Trophoblast cell (in vitro differentiated cells and primary cell): ENCODE results near the gene KRT5.
A peak's percentile ranks its signal among the peaks of the same experiment; 100 is the strongest.

Source experiments
- DNase-seq, 2 donors: peaks; one replicate each; pipeline ENCODE4 v3.0.0-alpha.2; 2016
- H2AFZ ChIP-seq: 2 replicates; pipeline ENCODE4 v1.6.1; 2013; ENCODE audit warnings: low read length, moderate library complexity, mild to moderate bottlenecking; ENCODE audit not compliant: insufficient read depth, poor library complexity
- H2AK5ac ChIP-seq: 2 replicates; pipeline ENCODE4 v1.6.1; 2013; ENCODE audit warnings: mild to moderate bottlenecking, low read length
- H2BK120ac ChIP-seq: 2 replicates; pipeline ENCODE4 v1.6.1; 2013; ENCODE audit warnings: low read length, mild to moderate bottlenecking, moderate library complexity; ENCODE audit not compliant: insufficient read depth, poor library complexity
- H2BK12ac ChIP-seq: 2 replicates; pipeline ENCODE4 v1.6.1; 2013; ENCODE audit warnings: mild to moderate bottlenecking, low read length, moderate library complexity
- H2BK5ac ChIP-seq: 2 replicates; pipeline ENCODE4 v1.6.1; 2013; ENCODE audit warnings: low read length, low read depth, moderate library complexity, mild to moderate bottlenecking; ENCODE audit not compliant: poor library complexity
- H3K14ac ChIP-seq: 2 replicates; pipeline ENCODE4 v1.6.1; 2013; ENCODE audit warnings: mild to moderate bottlenecking, low read length
- H3K18ac ChIP-seq: 2 replicates; pipeline ENCODE4 v1.6.1; 2013; ENCODE audit warnings: mild to moderate bottlenecking, low read length
- H3K23ac ChIP-seq: 2 replicates; pipeline ENCODE4 v1.6.1; 2013; ENCODE audit warnings: low read length
- H3K27ac ChIP-seq: 2 replicates; pipeline ENCODE4 v1.5.1; 2013; ENCODE audit warnings: low read depth, mild to moderate bottlenecking, inconsistent platforms, low read length, moderate library complexity
- H3K27me3 ChIP-seq: 2 replicates; pipeline ENCODE4 v1.6.1; 2013; ENCODE audit warnings: inconsistent platforms, mild to moderate bottlenecking, low read length, moderate library complexity; ENCODE audit not compliant: insufficient read depth
- H3K36me3 ChIP-seq, 2 experiments: 1 replicate in 1 of 2; 2 replicates in 1 of 2; pipeline ENCODE4 v1.6.1; 2013; ENCODE audit warnings: low read length in 2 of 2, mild to moderate bottlenecking in 2 of 2, moderate library complexity in 1 of 2; ENCODE audit not compliant: insufficient read depth in 2 of 2, control insufficient read depth in 1 of 2
- H3K4ac ChIP-seq: 2 replicates; pipeline ENCODE4 v1.6.1; 2013; ENCODE audit warnings: low read depth, mild to moderate bottlenecking, low read length, moderate library complexity
- H3K4me1 ChIP-seq, 2 experiments: 1 replicate in 1 of 2; 2 replicates in 1 of 2; pipeline ENCODE4 v1.6.1; 2013; ENCODE audit warnings: low read length in 2 of 2, mild to moderate bottlenecking in 2 of 2, moderate library complexity in 1 of 2; ENCODE audit not compliant: insufficient read depth in 2 of 2, control insufficient read depth in 1 of 2
- H3K4me2 ChIP-seq: 2 replicates; pipeline ENCODE4 v1.6.1; 2013; ENCODE audit warnings: inconsistent platforms, mild to moderate bottlenecking, low read length, moderate library complexity
- H3K4me3 ChIP-seq: 2 replicates; pipeline ENCODE4 v1.5.1; 2013; ENCODE audit warnings: mild to moderate bottlenecking, low read depth, low read length, inconsistent platforms
- H3K79me1 ChIP-seq: one replicate; pipeline ENCODE4 v1.6.1; 2013; ENCODE audit warnings: low read length
- H3K79me2 ChIP-seq: 2 replicates; pipeline ENCODE4 v1.6.1; 2013; ENCODE audit warnings: low read length, mild to moderate bottlenecking; ENCODE audit not compliant: control insufficient read depth, insufficient read depth, poor library complexity
- H3K9ac ChIP-seq: 2 replicates; pipeline ENCODE4 v1.6.1; 2013; ENCODE audit warnings: mild to moderate bottlenecking, low read length
- H3K9me3 ChIP-seq: 2 replicates; pipeline ENCODE4 v1.6.1; 2013; ENCODE audit warnings: low read depth, mild to moderate bottlenecking, control low read depth, inconsistent platforms, low read length; ENCODE audit not compliant: insufficient read depth
- H4K12ac ChIP-seq: 2 replicates; pipeline ENCODE4 v1.6.1; 2013; ENCODE audit warnings: low read depth, mild to moderate bottlenecking, low read length, moderate library complexity
- H4K8ac ChIP-seq: 2 replicates; pipeline ENCODE4 v1.6.1; 2013; ENCODE audit warnings: low read depth, mild to moderate bottlenecking, low read length, moderate library complexity
- H4K91ac ChIP-seq: one replicate; pipeline ENCODE4 v1.6.1; 2013; ENCODE audit warnings: low read depth, mild to moderate bottlenecking, low read length, moderate library complexity
- WGBS: extraction: QIAGEN DNeasy Blood & Tissue Kit; methylation state at CpG from one replicate; pipeline ENCODE4 v1.1.7; 2013; ENCODE audit warnings: missing lambda C conversion rate; ENCODE audit not compliant: insufficient read length, insufficient coverage; ENCODE audit errors: extremely low coverage; 5-methylcytosine and 5-hydroxymethylcytosine counted together

KRT5 gene

GRCh38 chr12:52561880-52562449, 41.8 kb upstream of the KRT5 start:
- H3K23ac ChIP-seq, result no peak overlapping the region
- H3K18ac ChIP-seq, result no peak overlapping the region
- peak; percentile 31 to 67 for DNase-seq
- H3K9ac ChIP-seq, result no peak overlapping the region
- no peak overlapping the region for H2AK5ac ChIP-seq
- H3K4ac ChIP-seq, result no peak overlapping the region
- no peak overlapping the region for H3K14ac ChIP-seq
- H4K12ac ChIP-seq, result no peak overlapping the region
- H3K36me3 ChIP-seq, result no peaks in the 10 kb centered on the region
- no peak overlapping the region for H4K91ac ChIP-seq
- H3K79me1 ChIP-seq, result no peaks in the 10 kb centered on the region
- H3K27ac ChIP-seq, result no peak overlapping the region
- H3K4me3 ChIP-seq, result no peak overlapping the region
- H3K4me2 ChIP-seq, result no peak overlapping the region
- no peak overlapping the region for H4K8ac ChIP-seq
- H2BK120ac ChIP-seq, result no peak overlapping the region
- H3K9me3 ChIP-seq, result peaks cover 4% of the 10 kb centered on the region
- H2BK12ac ChIP-seq, result no peak overlapping the region
- no CpG with 5 or more reads among the region's 3 CpGs for WGBS
- H3K27me3 ChIP-seq, result no peaks in the 10 kb centered on the region
- H2AFZ ChIP-seq, result no peak overlapping the region
- H3K4me1 ChIP-seq, result no peaks in the 10 kb centered on the region
- no peaks in the 10 kb centered on the region for H3K79me2 ChIP-seq
- no peak overlapping the region for H2BK5ac ChIP-seq

- H3K4me3 ChIP-seq, result no peak overlapping the region
- DNase-seq, result no peak
- H2BK5ac ChIP-seq, result no peak overlapping the region
- H4K8ac ChIP-seq, result no peak overlapping the region
- no CpG with 5 or more reads among the region's 4 CpGs for WGBS
- H2AFZ ChIP-seq, result no peak overlapping the region
- no peak overlapping the region for H3K23ac ChIP-seq
- no peak overlapping the region for H3K9ac ChIP-seq
- H3K27me3 ChIP-seq, result no peaks in the 10 kb centered on the region
- H3K18ac ChIP-seq, result no peak overlapping the region
- H3K4ac ChIP-seq, result no peak overlapping the region
- no peak overlapping the region for H2AK5ac ChIP-seq
- no peak overlapping the region for H4K12ac ChIP-seq
- no peak overlapping the region for H2BK120ac ChIP-seq
- no peaks in the 10 kb centered on the region for H3K79me1 ChIP-seq
- H2BK12ac ChIP-seq, result no peak overlapping the region
- no peak overlapping the region for H3K27ac ChIP-seq
- peaks cover 2% of the 10 kb centered on the region for H3K9me3 ChIP-seq
- H3K4me1 ChIP-seq, result no peaks in the 10 kb centered on the region
- no peak overlapping the region for H3K14ac ChIP-seq
- no peaks in the 10 kb centered on the region for H3K36me3 ChIP-seq
- H4K91ac ChIP-seq, result no peak overlapping the region
- no peak overlapping the region for H3K4me2 ChIP-seq
- no peaks in the 10 kb centered on the region for H3K79me2 ChIP-seq
Measured at GRCh38 chr12:52559979-52560378, 39.8 kb upstream of the KRT5 start.

- no peak overlapping the region for H3K9ac ChIP-seq
- no peak overlapping the region for H2AFZ ChIP-seq
- H3K27ac ChIP-seq, result no peak overlapping the region
- H2BK5ac ChIP-seq, result no peak overlapping the region
- no peak overlapping the region for H3K4me2 ChIP-seq
- no peaks in the 10 kb centered on the region for H3K36me3 ChIP-seq
- H3K4ac ChIP-seq, result no peak overlapping the region
- no peak overlapping the region for H3K23ac ChIP-seq
- no peak overlapping the region for H2AK5ac ChIP-seq
- no peak for DNase-seq
- no peak overlapping the region for H3K4me3 ChIP-seq
- H3K4me1 ChIP-seq, result no peaks in the 10 kb centered on the region
- H4K91ac ChIP-seq, result no peak overlapping the region
- H3K9me3 ChIP-seq, result no peaks in the 10 kb centered on the region
- H4K12ac ChIP-seq, result no peak overlapping the region
- WGBS, result no CpG with 5 or more reads among the region's 8 CpGs
- no peaks in the 10 kb centered on the region for H3K79me2 ChIP-seq
- H3K79me1 ChIP-seq, result no peaks in the 10 kb centered on the region
- no peak overlapping the region for H2BK12ac ChIP-seq
- H3K18ac ChIP-seq, result no peak overlapping the region
- H3K27me3 ChIP-seq, result no peaks in the 10 kb centered on the region
- H4K8ac ChIP-seq, result no peak overlapping the region
- H2BK120ac ChIP-seq, result no peak overlapping the region
- no peak overlapping the region for H3K14ac ChIP-seq
Measured at GRCh38 chr12:52558781-52559445, 38.7 kb upstream of the KRT5 start.

- no peak overlapping the region for H2BK120ac ChIP-seq
- no peak overlapping the region for H3K23ac ChIP-seq
- no peak overlapping the region for H3K27ac ChIP-seq
- no peak overlapping the region for H3K4me3 ChIP-seq
- H3K27me3 ChIP-seq, result no peaks in the 10 kb centered on the region
- no peak overlapping the region for H3K9ac ChIP-seq
- H3K9me3 ChIP-seq, result no peaks in the 10 kb centered on the region
- no peak overlapping the region for H4K12ac ChIP-seq
- H2BK5ac ChIP-seq, result no peak overlapping the region
- no peaks in the 10 kb centered on the region for H3K36me3 ChIP-seq
- H3K79me2 ChIP-seq, result no peaks in the 10 kb centered on the region
- H3K14ac ChIP-seq, result no peak overlapping the region
- H3K4me1 ChIP-seq, result no peaks in the 10 kb centered on the region
- DNase-seq, result no peak
- WGBS, result no CpG with 5 or more reads among the region's 2 CpGs
- no peak overlapping the region for H3K4me2 ChIP-seq
- no peak overlapping the region for H2BK12ac ChIP-seq
- H2AFZ ChIP-seq, result no peak overlapping the region
- H2AK5ac ChIP-seq, result no peak overlapping the region
- H4K8ac ChIP-seq, result no peak overlapping the region
- H3K79me1 ChIP-seq, result no peaks in the 10 kb centered on the region
- H3K18ac ChIP-seq, result no peak overlapping the region
- no peak overlapping the region for H3K4ac ChIP-seq
- no peak overlapping the region for H4K91ac ChIP-seq
Measured at GRCh38 chr12:52557476-52557875, 37.3 kb upstream of the KRT5 start.
